ENCODE results near the gene TXK. TPM values are rescaled to one million over a fixed set of nuclear protein-coding genes. Genes with fewer than 3 reads are reported as not detected.

Gene TXK
- total and polyA plus RNA-seq, 2 donors from 2014 or later, result 0.26 to 7.9 TPM

GRCh38 chr4:48153791-48154550 is 19.9 kb upstream of the TXK start:
- Histone ChIP-seq H3K27ac (ENCODE audit: low read depth in 2 of 2, low read length in 2 of 2) (no peak overlapping the region), H3K9me3 (ENCODE audit: control insufficient read depth in 2 of 3, insufficient read depth in 1 of 3, low read length in 3 of 3) (peaks cover 0 to 8% (median 5%) of the 10 kb centered on the region in 3 donors), H3K27me3 (ENCODE audit: control insufficient read depth, insufficient read depth, low read length) (no peaks in the 10 kb centered on the region), H3K36me3 (ENCODE audit: control insufficient read depth in 2 of 3, insufficient read depth in 3 of 3, low read length in 3 of 3) (peaks cover 0 to 9% (median 8%) of the 10 kb centered on the region in 3 donors), H3K9ac (ENCODE audit: low read length in 3 of 3) (no peak overlapping the region), H3K4me3 (ENCODE audit: low read length in 3 of 3) (no peak overlapping the region), H3K4me1 (ENCODE audit: control insufficient read depth in 2 of 3, insufficient read depth in 2 of 3, low read depth in 1 of 3, low read length in 3 of 3) (no peaks in the 10 kb centered on the region)
- FAIRE-seq, result no peak
- TF ChIP-seq, protein P1, sequence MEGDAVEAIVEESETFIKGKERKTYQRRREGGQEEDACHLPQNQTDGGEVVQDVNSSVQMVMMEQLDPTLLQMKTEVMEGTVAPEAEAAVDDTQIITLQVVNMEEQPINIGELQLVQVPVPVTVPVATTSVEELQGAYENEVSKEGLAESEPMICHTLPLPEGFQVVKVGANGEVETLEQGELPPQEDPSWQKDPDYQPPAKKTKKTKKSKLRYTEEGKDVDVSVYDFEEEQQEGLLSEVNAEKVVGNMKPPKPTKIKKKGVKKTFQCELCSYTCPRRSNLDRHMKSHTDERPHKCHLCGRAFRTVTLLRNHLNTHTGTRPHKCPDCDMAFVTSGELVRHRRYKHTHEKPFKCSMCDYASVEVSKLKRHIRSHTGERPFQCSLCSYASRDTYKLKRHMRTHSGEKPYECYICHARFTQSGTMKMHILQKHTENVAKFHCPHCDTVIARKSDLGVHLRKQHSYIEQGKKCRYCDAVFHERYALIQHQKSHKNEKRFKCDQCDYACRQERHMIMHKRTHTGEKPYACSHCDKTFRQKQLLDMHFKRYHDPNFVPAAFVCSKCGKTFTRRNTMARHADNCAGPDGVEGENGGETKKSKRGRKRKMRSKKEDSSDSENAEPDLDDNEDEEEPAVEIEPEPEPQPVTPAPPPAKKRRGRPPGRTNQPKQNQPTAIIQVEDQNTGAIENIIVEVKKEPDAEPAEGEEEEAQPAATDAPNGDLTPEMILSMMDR (IDR thresholded peaks at IDR 0.05; ENCODE audit: borderline replicate concordance, extremely low read depth, insufficient read depth), result no peak
- intact Hi-C loops (cut with DNase I), result no loop called here
- DNase-seq, result no peak

DNA sequence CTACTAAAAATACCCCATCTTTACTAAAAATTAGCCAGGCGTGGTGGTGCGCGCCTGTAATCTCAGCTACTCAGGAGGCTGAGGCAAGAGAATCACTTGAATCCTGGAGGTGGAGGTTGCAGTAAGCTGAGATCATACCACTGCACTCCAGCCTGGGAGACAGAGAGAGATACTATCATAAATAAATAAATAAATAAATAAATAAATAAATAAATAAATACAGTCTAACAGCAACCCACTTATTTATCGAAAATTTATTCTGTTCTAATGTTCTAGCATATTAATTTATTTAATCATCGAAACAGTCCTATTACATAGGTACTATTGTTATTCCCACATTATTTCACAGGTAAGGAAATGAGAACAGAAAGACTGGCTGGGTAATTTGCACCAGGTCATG is 18.2 kb upstream of the TXK start:
- H3K27me3 ChIP-seq (ENCODE audit: control insufficient read depth, insufficient read depth, low read length), result no peaks in the 10 kb centered on the region

DNA sequence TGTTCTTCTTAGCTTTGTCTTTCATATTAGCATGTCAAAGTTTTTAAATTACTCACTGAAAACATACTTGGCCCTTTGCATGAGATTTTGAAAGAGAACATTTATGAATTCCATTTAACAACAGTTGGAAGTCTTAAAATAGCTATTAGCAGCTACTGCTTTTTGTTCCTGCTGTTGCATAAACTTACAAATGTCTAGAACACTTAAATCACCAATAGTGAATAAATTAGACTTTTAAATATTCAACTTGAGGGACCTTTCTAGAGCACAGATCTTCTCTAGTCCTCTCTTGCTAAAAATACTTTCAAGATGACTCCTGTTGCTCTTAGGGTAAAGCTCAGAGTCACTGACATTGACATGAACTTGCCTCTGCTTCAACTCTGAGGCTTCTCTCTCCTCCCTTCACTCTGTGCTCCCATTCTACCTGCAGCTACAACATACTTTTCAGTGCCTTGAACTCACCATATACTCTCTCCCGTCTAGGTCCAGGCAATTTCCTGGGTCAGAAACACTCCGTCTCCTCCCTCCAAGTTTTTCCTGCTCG is 15.8 kb upstream of the TXK start:
- intact Hi-C loops (cut with DNase I), result no loop called here
- DNase-seq (no peak), FAIRE-seq (no peak)
- H3K36me3 ChIP-seq (ENCODE audit: control insufficient read depth in 2 of 3, insufficient read depth in 3 of 3, low read length in 3 of 3), result peaks cover 0 to 3% (median 2%) of the 10 kb centered on the region in 3 donors
- H3K9me3 ChIP-seq (ENCODE audit: control insufficient read depth in 2 of 3, insufficient read depth in 1 of 3, low read length in 3 of 3), result no peaks in the 10 kb centered on the region
- H3K9ac ChIP-seq (ENCODE audit: low read length in 3 of 3), result no peak overlapping the region
- no peak overlapping the region for H3K27ac ChIP-seq (ENCODE audit: low read depth in 2 of 2, low read length in 2 of 2)
- no peak overlapping the region for H3K4me3 ChIP-seq (ENCODE audit: low read length in 3 of 3)
- H3K4me1 ChIP-seq (ENCODE audit: control insufficient read depth in 2 of 3, insufficient read depth in 2 of 3, low read depth in 1 of 3, low read length in 3 of 3), result no peaks in the 10 kb centered on the region
- no peaks in the 10 kb centered on the region for H3K27me3 ChIP-seq (ENCODE audit: control insufficient read depth, insufficient read depth, low read length)
- TF ChIP-seq, protein P1 (IDR thresholded peaks at IDR 0.05; ENCODE audit: borderline replicate concordance, extremely low read depth, insufficient read depth), result no peak

More for the DNA sequence above, 18.2 kb upstream of the TXK start:
- DNase-seq (no peak), FAIRE-seq (no peak)
- intact Hi-C loops (cut with DNase I), result no loop called here
- H3K9ac ChIP-seq (ENCODE audit: low read length in 3 of 3), result no peak overlapping the region
- no peaks in the 10 kb centered on the region for H3K4me1 ChIP-seq (ENCODE audit: control insufficient read depth in 2 of 3, insufficient read depth in 2 of 3, low read depth in 1 of 3, low read length in 3 of 3)
- peaks cover 0 to 8% (median 5%) of the 10 kb centered on the region in 3 donors for H3K9me3 ChIP-seq (ENCODE audit: control insufficient read depth in 2 of 3, insufficient read depth in 1 of 3, low read length in 3 of 3)
- H3K27ac ChIP-seq (ENCODE audit: low read depth in 2 of 2, low read length in 2 of 2), result no peak overlapping the region
- peaks cover 0 to 9% (median 8%) of the 10 kb centered on the region in 3 donors for H3K36me3 ChIP-seq (ENCODE audit: control insufficient read depth in 2 of 3, insufficient read depth in 3 of 3, low read length in 3 of 3)
- H3K4me3 ChIP-seq (ENCODE audit: low read length in 3 of 3), result no peak overlapping the region
- TF ChIP-seq, protein P1 (IDR thresholded peaks at IDR 0.05; ENCODE audit: borderline replicate concordance, extremely low read depth, insufficient read depth), result no peak

Measured in kidney (tissue), 14 donors.